ENCODE measurements around the gene SIRT2. TPM values are rescaled to one million over a fixed set of nuclear protein-coding genes. Genes with fewer than 3 reads are reported as not detected.
A peak's percentile ranks its signal among the peaks of the same experiment; 100 is the strongest.

SIRT2 gene
- total RNA-seq, 1 experiment from 2014 or later, result 8.4 TPM

- H4K8ac ChIP-seq (replicated peaks; ENCODE audit: insufficient read length, low read depth, low read length), result no peak overlapping the region
- no peak overlapping the region for H2BK12ac ChIP-seq (ENCODE audit: insufficient read length, low read depth, low read length)
- no peak overlapping the region for H3K4me2 ChIP-seq (ENCODE audit: insufficient read depth, insufficient read length, low read length)
- H4K20me1 ChIP-seq (ENCODE audit: control insufficient read depth, insufficient read depth, insufficient read length), result no peaks in the 10 kb centered on the region
- H3K4me1 ChIP-seq (ENCODE audit: insufficient read depth, low read length), result no peaks in the 10 kb centered on the region; the same call in 1 of the 2 replicates
- H3K9ac ChIP-seq (ENCODE audit: extremely low read depth, insufficient read length, low read length), result no peak overlapping the region
- H3K9me3 Mint-ChIP-seq, result peaks cover 0 to 2% of the 10 kb centered on the region in 2 experiments; a peak in 1 of 5 replicates
- no peak for TF ChIP-seq CTCF (conservative IDR thresholded peaks at IDR 0.05)
- peak overlapping the region in 1 of 3 experiments; percentile 7; a peak in 1 of 7 replicates for H3K27ac Mint-ChIP-seq
- no peak overlapping the region for H3K14ac ChIP-seq (ENCODE audit: insufficient read depth, low read length)
- H3K4me3 Mint-ChIP-seq, result no peak overlapping the region
- no peak overlapping the region for H4K5ac ChIP-seq (ENCODE audit: insufficient read length, low read depth, low read length)
- H3K4ac ChIP-seq (ENCODE audit: low read depth, low read length), result no peak overlapping the region
- no peak for DNase-seq
- H3K79me2 ChIP-seq (ENCODE audit: insufficient read depth, low read length), result no peaks in the 10 kb centered on the region
- no peak overlapping the region for H2AK5ac ChIP-seq (ENCODE audit: insufficient read length, low read length)
- no peaks in the 10 kb centered on the region for H3K23me2 ChIP-seq (ENCODE audit: insufficient read length, low read depth, low read length, poor library complexity, severe bottlenecking)
- no peak overlapping the region for H2BK15ac ChIP-seq (ENCODE audit: low read depth, low read length)
- no peaks in the 10 kb centered on the region for H3K79me1 ChIP-seq (ENCODE audit: insufficient read depth, low read depth, low read length, poor library complexity, severe bottlenecking)
- no peak overlapping the region for H2BK5ac ChIP-seq (ENCODE audit: insufficient read length, low read length)
- no peak overlapping the region for H2AFZ ChIP-seq (ENCODE audit: low read length)
- H3K23ac ChIP-seq (ENCODE audit: insufficient read length, low read depth, low read length), result no peak overlapping the region
- no CpG with 5 or more reads among the region's 10 CpGs for WGBS (ENCODE audit: extremely low coverage, insufficient read length, low lambda C conversion rate)
- no peak overlapping the region for H4K91ac ChIP-seq (ENCODE audit: insufficient read length, low read depth, low read length)
- no peak overlapping the region for H3K56ac ChIP-seq (ENCODE audit: insufficient read length, low read depth, low read length)
- peaks cover 16% of the 10 kb centered on the region in 2 experiments for H3K4me1 Mint-ChIP-seq
- no peak overlapping the region for H3T11ph ChIP-seq (ENCODE audit: low read length)
- H3K9me3 ChIP-seq (ENCODE audit: control insufficient read depth, low read depth, low read length), result no peaks in the 10 kb centered on the region
- peaks cover 2% of the 10 kb centered on the region; the same call in 1 of the 2 replicates for H3K27me3 Mint-ChIP-seq (ENCODE audit: low read depth)
- no peaks in the 10 kb centered on the region for H3K27me3 ChIP-seq (ENCODE audit: insufficient read depth, low read length)
- no peak overlapping the region for H3K27ac ChIP-seq (ENCODE audit: insufficient read length, low read depth, low read length)
- H3K18ac ChIP-seq (ENCODE audit: insufficient read length, low read depth, low read length), result no peak overlapping the region
- H2BK120ac ChIP-seq (ENCODE audit: low read depth, low read length, poor library complexity, severe bottlenecking), result no peak overlapping the region
- no peaks in the 10 kb centered on the region; a peak in 2 of 7 replicates for H3K36me3 Mint-ChIP-seq (ENCODE audit: insufficient read depth in 1 of 3, low read depth in 3 of 3)
- no peak overlapping the region for H2BK20ac ChIP-seq (ENCODE audit: low read depth, low read length, poor library complexity, severe bottlenecking)
These were observed 36.9 kb downstream of the SIRT2 start for GRCh38 chr19:38862321-38863059.

Measured in H9 (cell line).